Breast epithelium (tissue), 3 donors: ENCODE measurements around the gene YKT6.

Experiments
- POLR2A ChIP-seq: fragments of 450-650 bp; IDR thresholded peaks from one replicate; pipeline ENCODE4 v1.6.1; 2016; ENCODE audit warnings: antibody characterized with exemption, mild to moderate bottlenecking, moderate library complexity
- POLR2AphosphoS5 ChIP-seq, 3 donors: sonication (generic); formaldehyde crosslinking; IDR thresholded peaks; one replicate each; pipeline ENCODE4 v1.6.1; 2017; ENCODE audit warnings: antibody characterized with exemption in 3 of 3
- TF ChIP-seq, protein P1 (sequence below), 3 donors: fragments of 450-650 bp; IDR thresholded peaks; one replicate each; pipeline ENCODE4 v1.5.1; 2016 to 2017; ENCODE audit warnings: antibody characterized with exemption in 3 of 3, mild to moderate bottlenecking in 3 of 3, moderate library complexity in 3 of 3

- TF ChIP-seq, protein P1, sequence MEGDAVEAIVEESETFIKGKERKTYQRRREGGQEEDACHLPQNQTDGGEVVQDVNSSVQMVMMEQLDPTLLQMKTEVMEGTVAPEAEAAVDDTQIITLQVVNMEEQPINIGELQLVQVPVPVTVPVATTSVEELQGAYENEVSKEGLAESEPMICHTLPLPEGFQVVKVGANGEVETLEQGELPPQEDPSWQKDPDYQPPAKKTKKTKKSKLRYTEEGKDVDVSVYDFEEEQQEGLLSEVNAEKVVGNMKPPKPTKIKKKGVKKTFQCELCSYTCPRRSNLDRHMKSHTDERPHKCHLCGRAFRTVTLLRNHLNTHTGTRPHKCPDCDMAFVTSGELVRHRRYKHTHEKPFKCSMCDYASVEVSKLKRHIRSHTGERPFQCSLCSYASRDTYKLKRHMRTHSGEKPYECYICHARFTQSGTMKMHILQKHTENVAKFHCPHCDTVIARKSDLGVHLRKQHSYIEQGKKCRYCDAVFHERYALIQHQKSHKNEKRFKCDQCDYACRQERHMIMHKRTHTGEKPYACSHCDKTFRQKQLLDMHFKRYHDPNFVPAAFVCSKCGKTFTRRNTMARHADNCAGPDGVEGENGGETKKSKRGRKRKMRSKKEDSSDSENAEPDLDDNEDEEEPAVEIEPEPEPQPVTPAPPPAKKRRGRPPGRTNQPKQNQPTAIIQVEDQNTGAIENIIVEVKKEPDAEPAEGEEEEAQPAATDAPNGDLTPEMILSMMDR (IDR thresholded peaks at IDR 0.05), result no peak
- TF ChIP-seq POLR2A (no peak), POLR2AphosphoS5 (IDR thresholded peaks at IDR 0.05) (no peak)
Measured at GRCh38 chr7:44219371-44220045, 18.7 kb downstream of the YKT6 start.
